ENCODE data around the gene ICA1. TPM values are rescaled to one million over a fixed set of nuclear protein-coding genes. Genes with fewer than 3 reads are reported as not detected.

The ICA1 gene
- total and polyA plus RNA-seq, 2 of the 4 experiments (the other 2 are of a cell fraction): not detected

- Histone ChIP-seq H3K9me1 (ENCODE audit: insufficient read depth, low read length) (no peaks in the 10 kb centered on the region), H3K23ac (ENCODE audit: low read depth, low read length) (no peak overlapping the region), H3K4me2 (ENCODE audit: low read depth, low read length) (no peak overlapping the region), H3K27ac (ENCODE audit: insufficient read depth, low read length) (no peak overlapping the region), H3K4me1 (ENCODE audit: control insufficient read depth, insufficient read depth, low read length) (no peaks in the 10 kb centered on the region), H2BK5ac (ENCODE audit: low read depth, low read length, poor library complexity, severe bottlenecking) (no peak overlapping the region), H3K9ac (ENCODE audit: low read depth, low read length) (no peak overlapping the region), H3K56ac (ENCODE audit: extremely low read depth, insufficient read depth, low read length) (no peak overlapping the region), H3K4ac (ENCODE audit: low read depth, low read length) (no peak overlapping the region), H2AFZ (replicated peaks; ENCODE audit: low read length, poor library complexity) (no peak overlapping the region), H3K36me3 (ENCODE audit: control insufficient read depth, insufficient read depth, low read length) (no peaks in the 10 kb centered on the region), H4K91ac (ENCODE audit: insufficient read depth, low read depth, low read length) (no peak overlapping the region), H3K4me3 (ENCODE audit: insufficient read depth, low read depth, low read length) (no peak overlapping the region), H3K27me3 (ENCODE audit: control insufficient read depth, insufficient read depth, low read length) (peaks cover 1% of the 10 kb centered on the region; the same call in 1 of the 2 replicates), H4K8ac (ENCODE audit: low read depth in 2 of 2, low read length in 2 of 2) (no peak overlapping the region), H3K18ac (ENCODE audit: low read depth, low read length) (no peak overlapping the region), H2BK15ac (ENCODE audit: low read depth, low read length) (no peak overlapping the region), H4K5ac (ENCODE audit: low read depth, low read length) (no peak overlapping the region), H2BK120ac (ENCODE audit: low read depth, low read length) (no peak overlapping the region), H3K14ac (replicated peaks; ENCODE audit: low read depth, low read length) (no peak overlapping the region), H4K20me1 (ENCODE audit: insufficient read depth, low read length) (no peaks in the 10 kb centered on the region), H2AK5ac (ENCODE audit: low read depth, low read length) (no peak overlapping the region), H2BK20ac (ENCODE audit: low read depth, low read length) (no peak overlapping the region), H2AK9ac (replicated peaks; ENCODE audit: low read depth, low read length, poor library complexity) (no peak overlapping the region), H3K79me1 (ENCODE audit: low read depth in 1 of 2, low read length in 2 of 2) (no peaks in the 10 kb centered on the region), H3K9me3 (ENCODE audit: control insufficient read depth, insufficient read depth, low read length) (no peaks in the 10 kb centered on the region)
- intact Hi-C loops (cut with micrococcal nuclease) (no loop called here), in situ Hi-C loops (cut with MboI; ENCODE audit: low sequenced_read_pairs) (no loop called here), dilution Hi-C loops (cut with HindIII; ENCODE audit: low sequenced_read_pairs, unreplicated experiment) (no loop called here)
- TF ChIP-seq RFX5 (IDR thresholded peaks at IDR 0.05; ENCODE audit: low read depth, low read length) (no peak), POLR2A (IDR thresholded peaks at IDR 0.05; ENCODE audit: low read depth, low read length) (no peak), NFE2L2 (IDR thresholded peaks at IDR 0.05; ENCODE audit: low read depth, low read length) (no peak), CHD1 (IDR thresholded peaks at IDR 0.05; ENCODE audit: low read depth, low read length) (no peak), MAZ (IDR thresholded peaks at IDR 0.05; ENCODE audit: borderline replicate concordance, low read depth, low read length) (no peak), BHLHE40 (IDR thresholded peaks at IDR 0.05; ENCODE audit: low read depth, low read length) (no peak), MXI1 (IDR thresholded peaks at IDR 0.05; ENCODE audit: borderline replicate concordance, low read depth, low read length) (no peak), RCOR1 (IDR thresholded peaks at IDR 0.05; ENCODE audit: insufficient replicate concordance, low read length) (no peak), RAD21 (IDR thresholded peaks at IDR 0.05; ENCODE audit: low read length) (no peak), FOS (IDR thresholded peaks at IDR 0.05; ENCODE audit: low read depth, low read length) (no peak), CTCF (conservative IDR thresholded peaks at IDR 0.05; ENCODE audit: low read depth, low read length) (no peak), CEBPB (IDR thresholded peaks at IDR 0.05; ENCODE audit: low read depth, low read length) (no peak), MAFK (IDR thresholded peaks at IDR 0.05; ENCODE audit: low read depth, low read length) (no peak), ELK1 (IDR thresholded peaks at IDR 0.05; ENCODE audit: borderline replicate concordance, low read depth, low read length) (no peak), SMC3 (IDR thresholded peaks at IDR 0.05; ENCODE audit: low read depth, low read length) (no peak), USF2 (IDR thresholded peaks at IDR 0.05; ENCODE audit: low read depth, low read length) (no peak)
- WGBS, 2 experiments (ENCODE audit: extremely low coverage in 2 of 2, insufficient read length in 1 of 2): no CpG with 5 or more reads among the region's 4 CpGs
- BruUV-seq (replicated peaks): no TSS peak
- POLR2A ChIA-PET (ENCODE audit: unreplicated experiment): no interaction called here
- ATAC-seq (ENCODE audit: low read depth): no peak
- CTCF ChIA-PET: no interaction called here
- DNase-seq: no peak
Measured at GRCh38 chr7:8177109-8177933, 84.6 kb downstream of the ICA1 start.

Data from IMR-90 (cell line).